GM12878 (cell line): ENCODE results near the gene CLDN34.

Experiments used
- CTCF ChIP-seq, 3 experiments: IDR thresholded peaks in 2 of 3; conservative IDR thresholded peaks in 1 of 3; 2 replicates each; pipeline ENCODE4 v1.5.1; 2011; ENCODE audit warnings: low read depth in 3 of 3, low read length in 3 of 3, mild to moderate bottlenecking in 3 of 3, control low read depth in 2 of 3, moderate library complexity in 2 of 3, inconsistent platforms in 1 of 3, mixed read lengths in 1 of 3; ENCODE audit not compliant: control insufficient read depth in 2 of 3, insufficient read depth in 1 of 3; ENCODE audit errors: extremely low read depth in 1 of 3
- ESRRA ChIP-seq: IDR thresholded peaks from 2 replicates; pipeline ENCODE4 v1.6.1; 2012; ENCODE audit warnings: mild to moderate bottlenecking, low read length, improper control_type of control experiment
- FOXK2 ChIP-seq: fragments of 450-650 bp; IDR thresholded peaks from 2 replicates; pipeline ENCODE4 v1.6.1; 2017; ENCODE audit warnings: mild to moderate bottlenecking, moderate library complexity
- SMARCA5 ChIP-seq: fragments of 450-650 bp; IDR thresholded peaks from 2 replicates; pipeline ENCODE4 v1.6.1; 2017; ENCODE audit warnings: mild to moderate bottlenecking
- SREBF1 ChIP-seq: IDR thresholded peaks from 2 replicates; pipeline ENCODE4 v1.6.1; 2012; ENCODE audit warnings: mild to moderate bottlenecking, low read length

- TF ChIP-seq CTCF (IDR thresholded peaks at IDR 0.05 in 2 of 3, conservative IDR thresholded peaks at IDR 0.05 in 1 of 3; ENCODE audit: control insufficient read depth in 2 of 3, extremely low read depth in 1 of 3, insufficient read depth in 1 of 3, low read depth in 3 of 3, low read length in 3 of 3) = no peak
- TF ChIP-seq SMARCA5 = no peak
- no peak for TF ChIP-seq FOXK2
- no peak for TF ChIP-seq SREBF1
- no peak for TF ChIP-seq ESRRA
These were observed 13.8 kb downstream of the CLDN34 start for GRCh38 chrX:9980927-9981326.
